Astrocyte of the cerebellum (primary cell): Measurements from ENCODE around the gene PIGS.

Source experiments
- DNase-seq: peaks from one replicate; pipeline ENCODE4 v3.0.0-alpha.2; 2011; ENCODE audit warnings: low read depth
- H3K4me3 ChIP-seq: 2 replicates; pipeline ENCODE4 v1.5.1; 2011; ENCODE audit warnings: mild to moderate bottlenecking, low read depth, low read length, moderate library complexity
- in situ Hi-C: cut with HindIII; loops from 2 replicates; pipeline ENCODE4 v1.10.0; 2017; ENCODE audit warnings: low sequenced_read_pairs
- TF ChIP-seq, protein P1 (sequence below): IDR thresholded peaks from 2 replicates; pipeline ENCODE4 v1.5.1; 2012; ENCODE audit warnings: low read length, low read depth, moderate library complexity, mild to moderate bottlenecking; ENCODE audit errors: missing control alignments

The PIGS gene

GRCh38 chr17:28532050-28532960, 39.0 kb downstream of the PIGS start:
- no peak overlapping the region for H3K4me3 ChIP-seq
- TF ChIP-seq, protein P1, sequence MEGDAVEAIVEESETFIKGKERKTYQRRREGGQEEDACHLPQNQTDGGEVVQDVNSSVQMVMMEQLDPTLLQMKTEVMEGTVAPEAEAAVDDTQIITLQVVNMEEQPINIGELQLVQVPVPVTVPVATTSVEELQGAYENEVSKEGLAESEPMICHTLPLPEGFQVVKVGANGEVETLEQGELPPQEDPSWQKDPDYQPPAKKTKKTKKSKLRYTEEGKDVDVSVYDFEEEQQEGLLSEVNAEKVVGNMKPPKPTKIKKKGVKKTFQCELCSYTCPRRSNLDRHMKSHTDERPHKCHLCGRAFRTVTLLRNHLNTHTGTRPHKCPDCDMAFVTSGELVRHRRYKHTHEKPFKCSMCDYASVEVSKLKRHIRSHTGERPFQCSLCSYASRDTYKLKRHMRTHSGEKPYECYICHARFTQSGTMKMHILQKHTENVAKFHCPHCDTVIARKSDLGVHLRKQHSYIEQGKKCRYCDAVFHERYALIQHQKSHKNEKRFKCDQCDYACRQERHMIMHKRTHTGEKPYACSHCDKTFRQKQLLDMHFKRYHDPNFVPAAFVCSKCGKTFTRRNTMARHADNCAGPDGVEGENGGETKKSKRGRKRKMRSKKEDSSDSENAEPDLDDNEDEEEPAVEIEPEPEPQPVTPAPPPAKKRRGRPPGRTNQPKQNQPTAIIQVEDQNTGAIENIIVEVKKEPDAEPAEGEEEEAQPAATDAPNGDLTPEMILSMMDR: no peak
- in situ Hi-C loops: no loop called here
- no peak for DNase-seq

- TF ChIP-seq, protein P1: no peak
- H3K4me3 ChIP-seq: no peak overlapping the region
- in situ Hi-C loops: no loop called here
- no peak for DNase-seq
Measured at GRCh38 chr17:28530926-28531325, 40.4 kb downstream of the PIGS start.

DNA sequence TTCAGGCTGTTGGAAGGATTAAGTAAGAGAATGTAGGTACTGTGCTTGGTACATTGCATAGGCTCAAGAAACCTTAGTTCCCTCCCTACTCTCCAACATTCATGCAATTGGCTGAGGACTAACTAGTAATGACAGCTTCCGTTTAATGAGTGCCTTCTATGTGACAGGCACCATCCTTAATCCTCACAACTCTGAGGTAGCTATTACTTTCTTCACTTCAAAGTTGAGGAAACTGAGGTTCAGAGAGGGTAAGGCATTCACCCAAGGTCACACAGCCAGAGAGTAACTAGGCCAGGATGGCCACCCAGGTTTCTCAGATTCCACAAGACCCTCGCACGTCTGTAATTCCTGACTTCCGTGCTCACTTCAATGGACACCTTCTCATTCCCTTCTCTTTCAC, 41.1 kb downstream of the PIGS start:
- TF ChIP-seq, protein P1: no peak
- in situ Hi-C loops: no loop called here
- no peak overlapping the region for H3K4me3 ChIP-seq
- DNase-seq: no peak

DNA sequence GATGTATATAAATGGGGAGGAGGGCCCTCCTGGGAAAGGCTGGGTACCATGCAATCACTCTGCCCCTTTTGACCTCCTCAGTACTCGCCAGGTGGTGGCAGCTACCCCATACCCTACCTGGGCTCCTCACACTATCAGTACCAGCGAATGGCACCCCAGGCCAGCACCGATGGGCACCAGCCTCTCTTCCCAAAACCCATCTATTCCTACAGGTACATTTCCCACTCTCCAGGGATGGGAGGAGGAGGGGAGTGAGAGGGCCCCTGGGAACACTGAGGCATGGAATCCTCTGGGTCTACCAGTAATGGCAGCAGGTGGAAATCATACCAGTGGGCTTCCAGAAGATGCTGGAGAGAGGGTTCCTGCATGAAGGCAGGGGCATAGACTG, 42.3 kb downstream of the PIGS start:
- in situ Hi-C loops: no loop called here
- TF ChIP-seq, protein P1: no peak
- no peak for DNase-seq

GRCh38 chr17:28528327-28529012, 42.9 kb downstream of the PIGS start:
- no peak overlapping the region for H3K4me3 ChIP-seq
- TF ChIP-seq, protein P1: no peak
- in situ Hi-C loops: no loop called here
- DNase-seq: no peak

More for the DNA sequence above, 42.3 kb downstream of the PIGS start:
- no peak overlapping the region for H3K4me3 ChIP-seq

DNA sequence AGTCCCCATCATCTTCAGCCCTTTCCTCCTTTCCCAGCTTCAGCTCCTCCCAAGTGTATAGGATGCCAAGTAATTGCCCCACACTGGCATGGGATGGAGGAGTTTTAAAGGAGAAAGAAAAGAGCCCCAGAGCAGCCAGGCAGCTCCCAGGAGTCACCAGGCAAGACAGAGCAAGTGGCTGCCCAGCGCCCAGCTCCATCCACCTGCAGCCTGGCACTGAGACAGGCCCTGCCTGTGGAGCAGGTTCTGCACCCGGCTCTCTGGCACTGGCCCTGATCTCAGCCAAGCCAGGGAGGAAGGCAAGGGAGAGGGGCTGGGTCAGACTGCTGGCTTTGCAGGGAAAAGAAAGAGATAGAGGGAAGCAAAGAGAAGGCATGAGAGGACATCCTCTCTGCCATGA, 43.5 kb downstream of the PIGS start:
- H3K4me3 ChIP-seq: no peak overlapping the region
- TF ChIP-seq, protein P1: no peak
- in situ Hi-C loops: no loop called here
- DNase-seq: no peak
